ENCODE results near the gene IFIT1B. TPM values are rescaled to one million over a fixed set of nuclear protein-coding genes. Genes with fewer than 3 reads are reported as not detected.
A peak's percentile ranks its signal among the peaks of the same experiment; 100 is the strongest.
"Not testable (repeated sequence)": the region's sequence is repeated elsewhere in the genome, so short reads cannot be mapped to it uniquely, and the experiment has no call there.

Gene IFIT1B
- total RNA-seq, 2 experiments from 2014 or later, result not detected

DNA sequence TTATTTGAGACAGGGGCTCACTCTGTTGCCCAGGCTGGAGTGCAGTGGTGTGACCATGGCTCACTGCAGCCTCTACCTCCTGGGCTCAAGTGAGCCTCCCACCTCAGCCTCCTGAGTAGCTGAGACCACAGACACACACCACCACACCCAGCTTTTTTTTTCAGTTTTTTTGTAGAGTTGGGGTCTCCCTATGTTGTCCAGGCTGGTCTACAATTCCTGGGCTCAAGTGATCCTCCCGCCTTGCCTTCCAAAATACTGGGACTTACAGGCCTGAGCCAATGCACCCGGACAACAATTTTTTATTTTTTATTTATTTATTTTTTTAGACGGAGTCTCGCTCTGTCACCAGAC is 13.3 kb downstream of the IFIT1B start:
- H3K27ac Mint-ChIP-seq; intact Hi-C loops (cut with micrococcal nuclease): not testable (repeated sequence)

DNA sequence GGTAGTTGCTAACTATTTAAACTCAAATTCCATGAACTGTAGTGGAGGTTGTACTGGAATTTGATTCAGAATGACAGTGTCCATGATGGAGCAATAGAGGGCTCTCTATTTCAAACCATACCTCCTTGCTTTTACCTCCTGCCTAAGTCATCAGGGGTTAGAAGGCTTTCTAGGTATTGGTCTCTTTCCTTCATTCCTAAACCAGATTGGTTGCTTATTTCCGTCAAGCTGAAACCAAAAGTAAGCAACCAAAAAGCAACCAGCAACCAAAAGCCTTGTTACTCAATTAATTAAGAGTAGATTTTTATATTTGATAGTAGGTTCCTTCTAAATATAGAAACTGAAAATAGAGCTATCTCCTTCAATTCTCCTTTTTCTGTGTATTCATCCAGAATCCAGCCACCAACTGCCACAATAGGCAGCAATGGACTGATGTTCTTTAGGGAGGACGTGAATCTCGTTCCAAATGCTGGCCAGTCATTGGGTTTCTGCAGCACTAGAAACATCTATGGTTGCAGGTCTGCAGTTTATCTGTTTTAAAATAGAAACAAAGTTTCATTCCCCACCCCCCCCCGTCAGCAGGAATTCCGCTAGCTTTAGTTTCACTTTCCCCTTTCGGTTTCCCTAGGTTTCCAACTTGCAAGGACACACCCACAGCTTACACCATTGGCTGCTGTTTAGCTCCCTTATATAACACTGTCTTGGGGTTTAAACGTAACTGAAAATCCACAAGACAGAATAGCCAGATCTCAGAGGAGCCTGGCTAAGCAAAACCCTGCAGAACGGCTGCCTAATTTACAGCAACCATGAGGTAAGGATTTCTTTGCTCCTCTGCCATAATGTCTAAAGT is 14.3 kb downstream of the IFIT1B start, which contains the start of gene IFIT1:
TSS of gene IFIT1 (plus strand) at position 717 of the 850 bp plus-strand sequence. CDS start at position 807, 90 bp downstream.
- Mint-ChIP-seq H3K36me3 (no peaks in the 10 kb centered on the region), H3K4me3 (peak within 1 kb of the TSS; percentile 74), H3K9me3 (no peaks in the 10 kb centered on the region), H3K27ac (peak within 1 kb of the TSS; percentile 38), H3K4me1 (ENCODE audit: low read depth) (peaks cover 27% of the 10 kb centered on the region), H3K27me3 (no peaks in the 10 kb centered on the region)
- CTCF ChIA-PET, result interaction anchor here (0.6 to 1.5 kb wide), 9 partner anchors 11 to 175 kb away, joined by 3 to 5 read pairs (median 3); no protein-coding TSS in a partner anchor
- intact Hi-C loops (cut with micrococcal nuclease), result loop anchor here (1.0 kb wide), 3 partner anchors 22 to 141 kb away; partner anchors contain the start of genes IFIT5 and LIPA
- peak; percentile 47 for DNase-seq
- POLR2A ChIA-PET, result interaction anchor here (0.9 to 1.9 kb wide), 2 partner anchors 22 to 60 kb away, joined by 3 to 5 read pairs; partner anchors contain the start of gene IFIT5

More for the DNA sequence above, 13.3 kb downstream of the IFIT1B start:
- H3K4me3 Mint-ChIP-seq, H3K27me3 Mint-ChIP-seq, H3K9me3 Mint-ChIP-seq, DNase-seq, H3K36me3 Mint-ChIP-seq, POLR2A ChIA-PET: not testable (repeated sequence)
- CTCF ChIA-PET, result interaction anchor here (1.4 kb wide), 1 partner anchor 59 kb away, joined by 5 read pairs; no protein-coding TSS in a partner anchor
- H3K4me1 Mint-ChIP-seq (ENCODE audit: low read depth), result peaks cover 27% of the 10 kb centered on the region

DNA sequence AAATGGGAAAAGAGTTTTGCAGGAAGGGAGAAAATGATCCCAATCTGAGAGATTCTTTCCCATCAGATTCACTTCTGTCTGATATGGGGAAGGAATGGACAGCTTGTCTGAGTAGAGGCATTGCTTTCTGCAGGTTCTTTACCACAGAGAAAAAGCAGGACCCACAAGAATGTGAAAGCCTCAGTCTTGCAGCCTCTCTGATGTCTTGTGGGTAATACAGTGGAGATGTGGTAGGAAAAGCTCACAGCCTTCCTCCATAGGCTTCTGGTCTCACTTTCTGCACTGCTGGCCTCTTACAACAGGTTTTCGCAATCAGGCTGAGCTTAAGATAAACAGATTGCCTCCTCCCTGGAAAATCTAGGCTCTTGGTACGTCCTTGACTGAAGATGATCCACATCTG is 15.1 kb downstream of the IFIT1B start:
- H3K27ac Mint-ChIP-seq, result no peak overlapping the region

DNA sequence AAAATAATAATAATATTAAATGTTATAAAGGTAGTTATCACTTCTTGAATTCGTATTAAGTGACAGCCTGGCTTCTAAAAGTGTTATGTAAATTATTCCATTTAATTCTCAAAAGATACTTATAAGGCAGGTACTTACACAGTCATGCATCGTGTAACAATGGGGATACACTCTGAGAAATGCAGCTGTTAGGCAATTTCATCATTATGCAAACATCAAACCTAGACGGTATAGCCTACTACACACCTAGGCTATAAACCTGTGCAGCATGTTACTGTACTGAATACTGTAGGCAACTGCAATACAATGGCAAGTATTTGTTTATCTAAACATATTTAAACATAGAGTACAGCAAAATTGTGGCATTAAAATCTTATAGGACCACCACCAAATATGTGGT is 16.0 kb downstream of the IFIT1B start:
- POLR2A ChIA-PET, result no interaction called here
- Mint-ChIP-seq H3K36me3 (no peaks in the 10 kb centered on the region), H3K27me3 (no peaks in the 10 kb centered on the region), H3K9me3 (no peaks in the 10 kb centered on the region), H3K4me3 (no peak overlapping the region), H3K4me1 (ENCODE audit: low read depth) (peaks cover 27% of the 10 kb centered on the region), H3K27ac (no peak overlapping the region)
- DNase-seq, result no peak
- intact Hi-C loops (cut with micrococcal nuclease), result no loop called here
- CTCF ChIA-PET, result interaction anchor here (1.5 kb wide), 1 partner anchor 177 kb away, joined by 3 read pairs; no protein-coding TSS in a partner anchor

More for the DNA sequence above, 15.1 kb downstream of the IFIT1B start:
- DNase-seq, result no peak
- intact Hi-C loops (cut with micrococcal nuclease), result loop anchor here (1.0 kb wide), 3 partner anchors 21 to 142 kb away; partner anchors contain the start of genes IFIT5 and LIPA
- Mint-ChIP-seq H3K9me3 (no peaks in the 10 kb centered on the region), H3K4me3 (peak overlapping the region; percentile 74), H3K36me3 (no peaks in the 10 kb centered on the region), H3K27me3 (no peaks in the 10 kb centered on the region), H3K4me1 (ENCODE audit: low read depth) (peaks cover 27% of the 10 kb centered on the region)
- POLR2A ChIA-PET, result interaction anchor here (0.6 to 1.9 kb wide), 2 partner anchors 21 to 25 kb away, joined by 3 to 5 read pairs; partner anchors contain the start of gene IFIT5
- CTCF ChIA-PET, result interaction anchor here (0.7 to 1.5 kb wide), 4 partner anchors 10 to 176 kb away, joined by 3 to 4 read pairs (median 3); no protein-coding TSS in a partner anchor

DNA sequence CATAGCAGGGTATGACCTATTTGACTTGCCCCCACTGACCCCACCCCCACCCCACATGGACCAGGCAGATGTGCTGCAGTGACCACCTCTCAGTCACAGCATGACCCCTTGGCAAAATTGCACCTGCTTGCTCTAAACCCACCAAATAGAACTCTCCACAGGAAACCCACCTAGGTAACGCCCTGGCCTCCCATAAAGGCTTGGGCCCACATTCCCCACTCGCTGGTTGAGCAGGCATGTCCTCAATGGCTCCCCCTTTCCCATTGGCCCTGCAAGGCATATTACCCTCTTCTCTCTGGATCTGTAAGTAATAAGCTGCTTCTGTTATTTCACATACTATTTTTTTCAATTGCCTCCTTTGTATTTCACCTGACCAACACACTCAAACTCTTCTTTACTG is 17.3 kb downstream of the IFIT1B start:
- CTCF ChIA-PET, result no interaction called here
- no peaks in the 10 kb centered on the region for H3K9me3 Mint-ChIP-seq
- DNase-seq, result no peak
- H3K36me3 Mint-ChIP-seq, result no peaks in the 10 kb centered on the region
- POLR2A ChIA-PET, result no interaction called here
- H3K4me3 Mint-ChIP-seq, result no peak overlapping the region
- intact Hi-C loops (cut with micrococcal nuclease), result no loop called here
- no peaks in the 10 kb centered on the region for H3K27me3 Mint-ChIP-seq
- H3K27ac Mint-ChIP-seq, result no peak overlapping the region
- H3K4me1 Mint-ChIP-seq (ENCODE audit: low read depth), result peaks cover 30% of the 10 kb centered on the region

DNA sequence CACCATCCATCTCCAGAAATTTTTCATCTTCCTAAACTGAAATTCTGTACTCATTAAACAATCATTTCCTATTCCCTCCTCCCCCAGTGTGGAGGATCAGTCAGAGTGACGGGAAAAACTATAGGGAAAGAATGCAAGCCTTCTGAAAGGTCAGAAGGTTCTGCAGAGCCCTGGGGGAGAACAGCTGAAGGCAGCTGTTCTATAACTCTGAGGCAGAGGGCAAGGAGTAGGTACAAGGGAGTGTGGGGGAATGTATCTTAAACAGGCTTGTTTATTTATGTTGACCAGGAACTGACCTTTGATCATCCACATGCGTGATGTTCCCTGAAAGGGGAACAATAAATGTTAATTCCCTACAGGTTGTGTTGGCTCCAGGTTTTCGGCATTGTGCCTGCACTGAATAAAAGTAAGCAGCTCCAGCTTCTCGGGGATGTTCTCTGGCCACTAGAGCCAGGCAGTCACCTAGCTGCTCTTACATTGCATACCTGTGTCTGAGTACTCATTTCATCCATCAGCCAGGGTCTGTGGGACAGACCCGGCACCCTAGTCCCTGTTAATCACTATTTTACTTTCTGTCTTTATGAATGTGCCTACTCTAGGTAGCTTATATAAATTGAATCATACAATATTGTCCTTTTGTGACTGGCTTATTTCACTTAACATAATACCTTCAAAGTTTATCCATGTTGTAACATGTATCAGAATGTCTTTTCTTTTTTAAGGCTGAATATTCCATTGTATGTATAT is 20.3 kb downstream of the IFIT1B start:
- intact Hi-C loops (cut with micrococcal nuclease), result no loop called here
- Mint-ChIP-seq H3K27me3 (no peaks in the 10 kb centered on the region), H3K4me3 (no peak overlapping the region), H3K27ac (no peak overlapping the region), H3K9me3 (no peaks in the 10 kb centered on the region), H3K4me1 (ENCODE audit: low read depth) (peaks cover 18% of the 10 kb centered on the region), H3K36me3 (no peaks in the 10 kb centered on the region)
- DNase-seq, result no peak
- ChIA-PET CTCF (no interaction called here), POLR2A (no interaction called here)

DNA sequence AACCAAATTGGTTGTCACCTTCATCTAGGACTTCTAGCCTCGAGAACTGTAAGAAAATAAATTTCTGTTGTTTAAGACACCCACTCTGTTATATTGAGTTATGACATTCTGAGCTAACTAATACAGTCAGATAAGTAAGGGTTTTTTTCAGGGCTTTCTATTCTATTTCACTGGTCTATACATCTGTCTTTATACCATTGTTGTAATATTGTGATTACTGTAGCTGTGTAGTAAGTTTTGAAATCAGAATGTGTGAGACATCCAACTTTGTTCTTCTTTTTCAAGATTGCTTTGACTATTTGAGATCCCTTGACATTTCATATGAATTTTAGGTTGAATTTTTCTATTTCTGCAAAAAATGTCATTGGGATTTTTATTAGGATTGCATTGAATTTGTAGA is 22.1 kb downstream of the IFIT1B start:
- no peaks in the 10 kb centered on the region for H3K36me3 Mint-ChIP-seq
- intact Hi-C loops (cut with micrococcal nuclease), result no loop called here
- H3K27ac Mint-ChIP-seq, result no peak overlapping the region

DNA sequence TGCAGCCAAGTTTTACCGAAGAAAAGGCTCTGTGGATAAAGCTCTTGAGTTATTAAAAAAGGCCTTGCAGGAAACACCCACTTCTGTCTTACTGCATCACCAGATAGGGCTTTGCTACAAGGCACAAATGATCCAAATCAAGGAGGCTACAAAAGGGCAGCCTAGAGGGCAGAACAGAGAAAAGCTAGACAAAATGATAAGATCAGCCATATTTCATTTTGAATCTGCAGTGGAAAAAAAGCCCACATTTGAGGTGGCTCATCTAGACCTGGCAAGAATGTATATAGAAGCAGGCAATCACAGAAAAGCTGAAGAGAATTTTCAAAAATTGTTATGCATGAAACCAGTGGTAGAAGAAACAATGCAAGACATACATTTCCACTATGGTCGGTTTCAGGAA is 25.2 kb downstream of the IFIT1B start:
- DNase-seq, result no peak
- ChIA-PET CTCF (interaction anchor here (1.4 kb wide), 1 partner anchor 10 kb away, joined by 3 read pairs; the partner anchor contains the start of gene IFIT1), POLR2A (no interaction called here)
- intact Hi-C loops (cut with micrococcal nuclease), result no loop called here
- H3K27me3 Mint-ChIP-seq, result no peaks in the 10 kb centered on the region
- H3K9me3 Mint-ChIP-seq, result peaks cover 3% of the 10 kb centered on the region
- H3K4me3 Mint-ChIP-seq, result no peak overlapping the region
- peaks cover 3% of the 10 kb centered on the region for H3K4me1 Mint-ChIP-seq (ENCODE audit: low read depth)
- H3K36me3 Mint-ChIP-seq, result no peaks in the 10 kb centered on the region
- no peak overlapping the region for H3K27ac Mint-ChIP-seq

More for the DNA sequence above, 22.1 kb downstream of the IFIT1B start:
- DNase-seq, result no peak
- ChIA-PET CTCF (no interaction called here), POLR2A (no interaction called here)
- no peaks in the 10 kb centered on the region for H3K27me3 Mint-ChIP-seq
- H3K9me3 Mint-ChIP-seq, result no peaks in the 10 kb centered on the region
- peaks cover 9% of the 10 kb centered on the region for H3K4me1 Mint-ChIP-seq (ENCODE audit: low read depth)
- no peak overlapping the region for H3K4me3 Mint-ChIP-seq

DNA sequence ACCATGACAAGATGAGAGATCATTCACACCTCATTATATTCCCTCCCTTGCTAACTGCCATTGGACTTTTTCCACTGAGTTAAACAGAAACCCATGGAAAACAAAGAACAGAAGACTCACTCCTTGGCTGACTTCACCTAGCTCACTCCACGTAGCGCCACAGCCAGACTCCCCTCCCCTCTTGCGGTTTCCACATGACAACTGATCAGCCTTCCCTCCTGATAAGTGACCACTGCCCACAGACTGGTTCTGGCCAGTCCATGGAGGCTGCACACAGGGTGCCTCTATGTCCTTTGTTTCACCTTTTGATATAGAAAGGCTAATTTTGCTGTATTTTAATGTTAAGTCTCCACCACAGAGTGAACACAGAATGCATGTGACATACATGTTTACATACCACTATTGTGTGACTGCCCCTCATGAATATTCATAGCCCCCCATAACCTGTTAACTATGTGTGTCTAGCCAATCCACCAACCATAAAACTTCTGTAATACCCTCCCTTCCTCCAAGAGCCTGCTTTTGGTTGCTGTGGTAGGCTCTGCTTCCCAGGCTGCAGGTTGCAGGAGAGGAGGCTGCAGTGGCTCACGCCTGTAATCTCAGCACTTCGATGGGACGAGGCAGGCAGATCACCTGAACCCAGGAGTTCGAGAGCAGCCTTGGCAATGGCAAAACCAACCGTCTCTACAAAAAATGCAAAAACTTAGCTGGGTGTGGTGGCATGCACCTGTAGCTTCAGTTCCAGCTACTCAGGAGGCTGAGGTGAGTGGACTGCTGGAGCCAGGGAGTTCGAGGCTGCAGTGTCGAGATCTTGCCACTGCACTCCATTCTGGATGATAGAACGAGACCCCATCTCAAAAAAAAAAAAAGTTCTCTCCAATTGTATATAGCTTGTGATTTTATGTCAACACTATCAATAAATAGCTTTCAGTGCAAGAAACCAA is 26.5 kb downstream of the IFIT1B start:
- Mint-ChIP-seq H3K27me3 (no peaks in the 10 kb centered on the region), H3K36me3 (no peaks in the 10 kb centered on the region), H3K27ac (no peak overlapping the region), H3K9me3 (peaks cover 3% of the 10 kb centered on the region), H3K4me3 (no peak overlapping the region), H3K4me1 (ENCODE audit: low read depth) (peaks cover 3% of the 10 kb centered on the region)
- intact Hi-C loops (cut with micrococcal nuclease), result no loop called here
- no peak for DNase-seq
- CTCF ChIA-PET, result interaction anchor here (0.9 kb wide), 1 partner anchor 10 kb away, joined by 3 read pairs; the partner anchor contains the start of gene IFIT5
- POLR2A ChIA-PET, result interaction anchor here (0.6 kb wide), 1 partner anchor 403 kb away, joined by 4 read pairs; no protein-coding TSS in a partner anchor

DNA sequence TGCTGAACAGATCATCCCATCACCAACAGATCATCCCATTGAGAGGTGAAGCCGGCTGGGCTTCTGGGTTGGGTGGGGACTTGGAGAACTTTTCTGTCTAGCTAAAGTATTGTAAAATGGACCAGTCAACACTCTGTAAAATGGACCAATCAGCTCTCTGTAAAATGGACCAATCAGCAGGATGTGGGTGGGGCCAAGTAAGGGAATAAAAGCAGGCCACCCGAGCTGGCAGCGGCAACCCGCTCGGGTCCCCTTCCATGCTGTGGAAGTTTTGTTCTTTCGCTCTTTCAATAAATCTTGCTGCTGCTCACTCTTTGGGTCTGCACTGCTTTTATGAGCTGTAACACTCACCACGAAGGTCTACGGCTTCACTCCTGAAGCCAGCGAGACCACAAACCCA is 28.3 kb downstream of the IFIT1B start:
- H3K27ac Mint-ChIP-seq; H3K27me3 Mint-ChIP-seq; H3K9me3 Mint-ChIP-seq; H3K36me3 Mint-ChIP-seq; POLR2A ChIA-PET; DNase-seq; H3K4me3 Mint-ChIP-seq; H3K4me1 Mint-ChIP-seq (ENCODE audit: low read depth); intact Hi-C loops (cut with micrococcal nuclease); CTCF ChIA-PET: not testable (repeated sequence)

DNA sequence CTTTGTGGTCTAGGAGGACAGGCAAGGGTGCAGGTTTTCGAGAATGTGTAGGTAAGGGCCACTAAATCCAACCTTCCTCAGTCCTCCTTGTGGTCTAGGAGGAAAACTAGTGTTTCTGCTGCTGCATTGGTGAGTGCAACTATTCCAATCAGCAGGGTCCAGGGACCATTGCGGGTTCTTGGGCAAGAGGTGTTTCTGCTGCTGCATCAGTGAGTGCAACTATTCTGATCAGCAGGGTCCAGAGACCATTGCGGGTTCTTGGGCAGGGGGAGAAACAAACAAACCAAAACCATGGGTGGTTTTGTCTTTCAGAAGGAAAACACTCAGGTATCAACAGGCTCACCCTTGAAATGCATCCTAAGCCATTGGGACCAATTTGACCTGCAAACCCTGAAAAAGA is 29.9 kb downstream of the IFIT1B start:
- CTCF ChIA-PET; POLR2A ChIA-PET; H3K27ac Mint-ChIP-seq; H3K27me3 Mint-ChIP-seq; H3K4me3 Mint-ChIP-seq; intact Hi-C loops (cut with micrococcal nuclease); H3K36me3 Mint-ChIP-seq; DNase-seq: not testable (repeated sequence)
- H3K9me3 Mint-ChIP-seq, result peaks cover 11% of the 10 kb centered on the region
- H3K4me1 Mint-ChIP-seq (ENCODE audit: low read depth), result peaks cover 15% of the 10 kb centered on the region
